ENCODE measurements around the gene SEC23B. TPM values are rescaled to one million over a fixed set of nuclear protein-coding genes. Genes with fewer than 3 reads are reported as not detected.

Gene SEC23B
- total RNA-seq, 1 experiment from 2014 or later, result 61.3 TPM

DNA sequence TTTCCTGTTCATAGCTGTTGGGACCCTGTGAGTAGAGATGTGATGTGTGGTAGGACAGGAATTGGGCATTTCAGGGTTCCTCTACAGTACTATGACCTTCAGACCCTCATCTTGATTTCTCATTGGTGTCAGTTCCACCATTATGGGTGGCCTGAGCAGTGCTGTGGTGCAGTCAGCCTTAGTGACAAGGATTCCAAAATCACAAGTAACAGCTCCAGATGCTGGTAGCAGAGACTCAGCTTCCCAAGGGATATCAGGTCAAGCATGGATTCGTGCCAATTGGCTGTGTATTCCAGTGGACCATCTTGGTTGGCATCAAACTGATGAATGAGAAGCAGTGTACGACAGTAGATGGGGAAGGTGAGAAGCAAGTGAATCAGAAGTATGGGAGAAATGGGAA, 63.3 kb downstream of the SEC23B start:
- CTCF ChIA-PET, result interaction anchor here (1.1 kb wide), 1 partner anchor 14 kb away, joined by 4 read pairs; no protein-coding TSS in a partner anchor
- ATAC-seq (no peak), DNase-seq (ENCODE audit: low read depth, low spot score) (no peak)
- in situ Hi-C loops (cut with HindIII; ENCODE audit: low pct_unique_long_range_greater_than_20kb, low sequenced_read_pairs), result no loop called here
- TF ChIP-seq, protein P1, sequence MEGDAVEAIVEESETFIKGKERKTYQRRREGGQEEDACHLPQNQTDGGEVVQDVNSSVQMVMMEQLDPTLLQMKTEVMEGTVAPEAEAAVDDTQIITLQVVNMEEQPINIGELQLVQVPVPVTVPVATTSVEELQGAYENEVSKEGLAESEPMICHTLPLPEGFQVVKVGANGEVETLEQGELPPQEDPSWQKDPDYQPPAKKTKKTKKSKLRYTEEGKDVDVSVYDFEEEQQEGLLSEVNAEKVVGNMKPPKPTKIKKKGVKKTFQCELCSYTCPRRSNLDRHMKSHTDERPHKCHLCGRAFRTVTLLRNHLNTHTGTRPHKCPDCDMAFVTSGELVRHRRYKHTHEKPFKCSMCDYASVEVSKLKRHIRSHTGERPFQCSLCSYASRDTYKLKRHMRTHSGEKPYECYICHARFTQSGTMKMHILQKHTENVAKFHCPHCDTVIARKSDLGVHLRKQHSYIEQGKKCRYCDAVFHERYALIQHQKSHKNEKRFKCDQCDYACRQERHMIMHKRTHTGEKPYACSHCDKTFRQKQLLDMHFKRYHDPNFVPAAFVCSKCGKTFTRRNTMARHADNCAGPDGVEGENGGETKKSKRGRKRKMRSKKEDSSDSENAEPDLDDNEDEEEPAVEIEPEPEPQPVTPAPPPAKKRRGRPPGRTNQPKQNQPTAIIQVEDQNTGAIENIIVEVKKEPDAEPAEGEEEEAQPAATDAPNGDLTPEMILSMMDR (IDR thresholded peaks at IDR 0.05), result no peak
- TF ChIP-seq SIN3A (IDR thresholded peaks at IDR 0.05; ENCODE audit: borderline replicate concordance, insufficient read depth, low read depth, low read length), result no peak
- TF ChIP-seq TCF7L2 (IDR thresholded peaks at IDR 0.05; ENCODE audit: low read depth, low read length), result no peak
- no peak for TF ChIP-seq REST (IDR thresholded peaks at IDR 0.05; ENCODE audit: insufficient read depth in 1 of 2, low read depth in 2 of 2, low read length in 1 of 2)
- TF ChIP-seq POLR2AphosphoS5 (IDR thresholded peaks at IDR 0.05; ENCODE audit: low read depth, low read length), result no peak
- no peak overlapping the region for H3K4me3 ChIP-seq (ENCODE audit: low read depth in 2 of 2, low read length in 2 of 2)
- BruUV-seq (replicated peaks), result no TSS peak
- H3K9me3 ChIP-seq (ENCODE audit: control insufficient read depth, insufficient read depth, low read depth, low read length), result no peaks in the 10 kb centered on the region
- H3K4me1 ChIP-seq (ENCODE audit: control insufficient read depth, insufficient read depth, low read length), result no peaks in the 10 kb centered on the region
- no peak overlapping the region for H3K27ac ChIP-seq (ENCODE audit: low read length)
- POLR2A ChIA-PET, result no interaction called here
- H3K36me3 ChIP-seq (ENCODE audit: control insufficient read depth, insufficient read depth, low read length), result peaks cover 7% of the 10 kb centered on the region; the same call in 1 of the 2 replicates
- no peaks in the 10 kb centered on the region for H3K27me3 ChIP-seq (ENCODE audit: control insufficient read depth, insufficient read depth, low read length)
- intact Hi-C loops (cut with micrococcal nuclease; ENCODE audit: unreplicated experiment), result no loop called here

- no peak overlapping the region for H3K4me3 ChIP-seq (ENCODE audit: low read depth in 2 of 2, low read length in 2 of 2)
- intact Hi-C loops (cut with micrococcal nuclease; ENCODE audit: unreplicated experiment), result no loop called here
- ATAC-seq (no peak), DNase-seq (ENCODE audit: low read depth, low spot score) (no peak)
- in situ Hi-C loops (cut with HindIII; ENCODE audit: low pct_unique_long_range_greater_than_20kb, low sequenced_read_pairs), result no loop called here
- ChIA-PET CTCF (no interaction called here), POLR2A (no interaction called here)
- BruUV-seq (replicated peaks), result no TSS peak
- no peaks in the 10 kb centered on the region for H3K27me3 ChIP-seq (ENCODE audit: control insufficient read depth, insufficient read depth, low read length)
- H3K4me1 ChIP-seq (ENCODE audit: control insufficient read depth, insufficient read depth, low read length), result no peaks in the 10 kb centered on the region
- no peaks in the 10 kb centered on the region for H3K9me3 ChIP-seq (ENCODE audit: control insufficient read depth, insufficient read depth, low read depth, low read length)
- TF ChIP-seq, protein P1 (IDR thresholded peaks at IDR 0.05), result no peak
- TF ChIP-seq POLR2AphosphoS5 (IDR thresholded peaks at IDR 0.05; ENCODE audit: low read depth, low read length) (no peak), TCF7L2 (IDR thresholded peaks at IDR 0.05; ENCODE audit: low read depth, low read length) (no peak), SIN3A (IDR thresholded peaks at IDR 0.05; ENCODE audit: borderline replicate concordance, insufficient read depth, low read depth, low read length) (no peak), REST (IDR thresholded peaks at IDR 0.05; ENCODE audit: insufficient read depth in 1 of 2, low read depth in 2 of 2, low read length in 1 of 2) (no peak)
- H3K27ac ChIP-seq (ENCODE audit: low read length), result no peak overlapping the region
- H3K36me3 ChIP-seq (ENCODE audit: control insufficient read depth, insufficient read depth, low read length), result peaks cover 7% of the 10 kb centered on the region; the same call in 1 of the 2 replicates
Observed at GRCh38 chr20:18571578-18571977, 63.8 kb downstream of the SEC23B start.
